Upper lobe of left lung (tissue), 6 donors: Measurements from ENCODE around the gene CRYBG1. TPM values are rescaled to one million over a fixed set of nuclear protein-coding genes. Genes with fewer than 3 reads are reported as not detected.

Experiments
- ATAC-seq, 2 donors: fragments of 200-7000 bp; cut with Tn5 transposase; one replicate each; pipeline ENCODE4 v1.9.1; 2022; ENCODE audit warnings: mild to moderate bottlenecking in 2 of 2, moderate library complexity in 2 of 2; ENCODE audit not compliant: low FRiP score in 2 of 2
- DNase-seq, 2 donors: peaks; one replicate each; pipeline ENCODE4 v3.0.0-alpha.2; 2019 to 2020
- H3K27ac ChIP-seq, 4 donors: fragments of 200-600 bp; sonication (generic); one replicate each; pipeline ENCODE4 v1.5.1; 2016 to 2019
- H3K27me3 ChIP-seq, 4 donors: fragments of 200-600 bp; sonication (generic); one replicate each; pipeline ENCODE4 v1.5.1; 2017 to 2019
- H3K36me3 ChIP-seq, 4 donors: fragments of 200-600 bp; sonication (generic); one replicate each; pipeline ENCODE4 v1.5.1; 2016 to 2019
- H3K4me1 ChIP-seq, 4 donors: fragments of 200-600 bp; sonication (generic); one replicate each; pipeline ENCODE4 v1.5.1; 2018 to 2019
- H3K4me3 ChIP-seq, 4 donors: fragments of 200-600 bp; sonication (generic); one replicate each; pipeline ENCODE4 v1.5.1; 2017 to 2019; ENCODE audit warnings: mild to moderate bottlenecking in 2 of 4, moderate library complexity in 1 of 4
- H3K9me3 ChIP-seq, 4 donors: fragments of 200-600 bp; sonication (generic); one replicate each; pipeline ENCODE4 v1.5.1; 2018 to 2019
- EP300 ChIP-seq, 4 donors: sonication (generic); formaldehyde crosslinking; IDR thresholded peaks; one replicate each; pipeline ENCODE4 v1.5.1; 2017; ENCODE audit warnings: antibody characterized with exemption in 4 of 4, control low read depth in 2 of 4
- POLR2A ChIP-seq, 4 donors: fragments of 450-650 bp; IDR thresholded peaks; one replicate each; pipeline ENCODE4 v1.5.1; 2016 to 2017; ENCODE audit warnings: antibody characterized with exemption in 4 of 4, mild to moderate bottlenecking in 2 of 4
- POLR2AphosphoS5 ChIP-seq, 2 donors: sonication (generic); formaldehyde crosslinking; IDR thresholded peaks; one replicate each; pipeline ENCODE4 v1.5.1; 2017; ENCODE audit warnings: antibody characterized with exemption in 2 of 2
- WGBS, 2 donors: methylation state at CpG; one replicate each; pipeline ENCODE4 v1.1.5; 2017 to 2018; 5-methylcytosine and 5-hydroxymethylcytosine counted together
- total RNA-seq, 6 donors: library from RNA; depleted of rRNA in 4 of 6; stranded (reverse); fragments of >200 nt in 4 of 6; gene quantifications; one replicate each; pipeline versions ENCODE4 v1.1.0 to v1.2.1, GENCODE V29; 2016 to 2021
- TF ChIP-seq, protein P1 (sequence below), 6 experiments: fragments of 450-650 bp in 4 of 6; fragments of 200-600 bp in 2 of 6; sonication (generic) in 2 of 6; IDR thresholded peaks; one replicate each; pipeline ENCODE4 v1.5.1; 2016 to 2019; ENCODE audit warnings: antibody characterized with exemption in 6 of 6
- donor health status: DM: no; HTN: no; CAD: no; lungs with moderate emphysema.
- donor health status: DM: no; HTN: yes; CAD: no; lungs with severe emphysema.

The CRYBG1 gene
- total RNA-seq, 6 donors from 2014 or later = 17.8 to 35.1 (median 25.5) TPM

GRCh38 chr6:106444777-106445507, 84.4 kb downstream of the CRYBG1 start:
- Histone ChIP-seq H3K9me3 (no peaks in the 10 kb centered on the region), H3K36me3 (no peaks in the 10 kb centered on the region), H3K4me3 (no peak overlapping the region), H3K4me1 (peaks cover 0 to 5% (median 0%) of the 10 kb centered on the region in 4 donors), H3K27me3 (no peaks in the 10 kb centered on the region), H3K27ac (no peak overlapping the region)
- WGBS, 2 donors = 22 to 39% methylated on average over 4 of the region's 4 CpGs
- ATAC-seq (peak; percentile 85 to 88), DNase-seq (no peak)
- TF ChIP-seq POLR2A (IDR thresholded peaks at IDR 0.05) (no peak), POLR2AphosphoS5 (IDR thresholded peaks at IDR 0.05) (no peak), EP300 (IDR thresholded peaks at IDR 0.05) (no peak)
- TF ChIP-seq, protein P1, sequence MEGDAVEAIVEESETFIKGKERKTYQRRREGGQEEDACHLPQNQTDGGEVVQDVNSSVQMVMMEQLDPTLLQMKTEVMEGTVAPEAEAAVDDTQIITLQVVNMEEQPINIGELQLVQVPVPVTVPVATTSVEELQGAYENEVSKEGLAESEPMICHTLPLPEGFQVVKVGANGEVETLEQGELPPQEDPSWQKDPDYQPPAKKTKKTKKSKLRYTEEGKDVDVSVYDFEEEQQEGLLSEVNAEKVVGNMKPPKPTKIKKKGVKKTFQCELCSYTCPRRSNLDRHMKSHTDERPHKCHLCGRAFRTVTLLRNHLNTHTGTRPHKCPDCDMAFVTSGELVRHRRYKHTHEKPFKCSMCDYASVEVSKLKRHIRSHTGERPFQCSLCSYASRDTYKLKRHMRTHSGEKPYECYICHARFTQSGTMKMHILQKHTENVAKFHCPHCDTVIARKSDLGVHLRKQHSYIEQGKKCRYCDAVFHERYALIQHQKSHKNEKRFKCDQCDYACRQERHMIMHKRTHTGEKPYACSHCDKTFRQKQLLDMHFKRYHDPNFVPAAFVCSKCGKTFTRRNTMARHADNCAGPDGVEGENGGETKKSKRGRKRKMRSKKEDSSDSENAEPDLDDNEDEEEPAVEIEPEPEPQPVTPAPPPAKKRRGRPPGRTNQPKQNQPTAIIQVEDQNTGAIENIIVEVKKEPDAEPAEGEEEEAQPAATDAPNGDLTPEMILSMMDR (IDR thresholded peaks at IDR 0.05) = peak; percentile 52 to 85 (median 74)

DNA sequence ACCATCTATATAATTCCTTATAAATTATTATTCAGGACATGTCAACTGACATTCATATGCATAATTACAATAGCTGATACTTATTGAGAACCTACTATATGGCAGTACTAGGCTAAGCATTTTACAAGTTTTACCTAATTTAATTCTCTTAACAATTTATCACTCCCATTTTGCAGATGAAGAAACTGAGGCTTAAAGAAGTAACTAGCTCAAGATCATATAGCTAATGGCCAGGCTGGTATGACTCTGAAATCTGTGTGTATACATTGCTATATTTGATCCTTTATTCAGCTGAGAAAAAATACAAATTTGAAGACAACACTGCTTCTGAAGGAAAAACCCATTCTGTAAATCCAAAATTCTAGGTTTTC, 85.0 kb downstream of the CRYBG1 start:
- Histone ChIP-seq H3K9me3 (no peaks in the 10 kb centered on the region), H3K4me1 (peaks cover 0 to 5% (median 0%) of the 10 kb centered on the region in 4 donors), H3K36me3 (no peaks in the 10 kb centered on the region), H3K4me3 (no peak overlapping the region), H3K27ac (no peak overlapping the region), H3K27me3 (no peaks in the 10 kb centered on the region)
- ATAC-seq (no peak), DNase-seq (no peak)
- TF ChIP-seq, protein P1 (IDR thresholded peaks at IDR 0.05) = no peak
- no peak for TF ChIP-seq EP300 (IDR thresholded peaks at IDR 0.05)
- TF ChIP-seq POLR2A (IDR thresholded peaks at IDR 0.05) = no peak
- TF ChIP-seq POLR2AphosphoS5 (IDR thresholded peaks at IDR 0.05) = no peak

GRCh38 chr6:106446287-106446885, 85.9 kb downstream of the CRYBG1 start:
- H3K27ac ChIP-seq = no peak overlapping the region
- no peaks in the 10 kb centered on the region for H3K36me3 ChIP-seq
- no peaks in the 10 kb centered on the region for H3K27me3 ChIP-seq
- 62 to 72% methylated on average over 4 of the region's 4 CpGs for WGBS, 2 donors
- no peaks in the 10 kb centered on the region for H3K9me3 ChIP-seq
- ATAC-seq = peak in 1 of 2 donors; percentile 55
- H3K4me1 ChIP-seq = peaks cover 0 to 5% (median 0%) of the 10 kb centered on the region in 4 donors
- DNase-seq = no peak
- H3K4me3 ChIP-seq = no peak overlapping the region
- TF ChIP-seq, protein P1 (IDR thresholded peaks at IDR 0.05) = peak in 5 of 6 experiments; percentile 26 to 53 (median 44)
- no peak for TF ChIP-seq POLR2A (IDR thresholded peaks at IDR 0.05)

- no peak for ATAC-seq
- TF ChIP-seq, protein P1 (IDR thresholded peaks at IDR 0.05) = no peak
- TF ChIP-seq POLR2AphosphoS5 (IDR thresholded peaks at IDR 0.05) = no peak
- no peak for TF ChIP-seq EP300 (IDR thresholded peaks at IDR 0.05)
- no peak for TF ChIP-seq POLR2A (IDR thresholded peaks at IDR 0.05)
These were observed 86.5 kb downstream of the CRYBG1 start for GRCh38 chr6:106446983-106447382.

More at GRCh38 chr6:106446983-106447382, 86.5 kb downstream of the CRYBG1 start:
- no peak for DNase-seq
- 45 to 61% methylated on average over 2 of the region's 2 CpGs for WGBS, 2 donors
- H3K9me3 ChIP-seq = no peaks in the 10 kb centered on the region
- no peak overlapping the region for H3K4me3 ChIP-seq
- no peak overlapping the region for H3K27ac ChIP-seq
- no peaks in the 10 kb centered on the region for H3K36me3 ChIP-seq
- H3K4me1 ChIP-seq = peaks cover 0 to 5% (median 0%) of the 10 kb centered on the region in 4 donors
- no peaks in the 10 kb centered on the region for H3K27me3 ChIP-seq
